Daoy (cell line): ENCODE results near the gene CHRM2. TPM values are rescaled to one million over a fixed set of nuclear protein-coding genes. Genes with fewer than 3 reads are reported as not detected.
"Not testable (repeated sequence)": the region's sequence is repeated elsewhere in the genome, so short reads cannot be mapped to it uniquely, and the experiment has no call there.

Experiments used
- DNase-seq: peaks from one replicate; pipeline ENCODE4 v3.0.0-alpha.2; 2015; ENCODE audit warnings: low read depth
- total RNA-seq: library from RNA; depleted of rRNA; stranded (reverse); fragments of >200 nt; shearing (Covaris generic); gene quantifications from 2 replicates; pipeline ENCODE4 v1.2.3, GENCODE V29; 2014; rRNA removed

CHRM2 gene
- total RNA-seq: 0.06 and 0.51 TPM in 2 replicates

DNA sequence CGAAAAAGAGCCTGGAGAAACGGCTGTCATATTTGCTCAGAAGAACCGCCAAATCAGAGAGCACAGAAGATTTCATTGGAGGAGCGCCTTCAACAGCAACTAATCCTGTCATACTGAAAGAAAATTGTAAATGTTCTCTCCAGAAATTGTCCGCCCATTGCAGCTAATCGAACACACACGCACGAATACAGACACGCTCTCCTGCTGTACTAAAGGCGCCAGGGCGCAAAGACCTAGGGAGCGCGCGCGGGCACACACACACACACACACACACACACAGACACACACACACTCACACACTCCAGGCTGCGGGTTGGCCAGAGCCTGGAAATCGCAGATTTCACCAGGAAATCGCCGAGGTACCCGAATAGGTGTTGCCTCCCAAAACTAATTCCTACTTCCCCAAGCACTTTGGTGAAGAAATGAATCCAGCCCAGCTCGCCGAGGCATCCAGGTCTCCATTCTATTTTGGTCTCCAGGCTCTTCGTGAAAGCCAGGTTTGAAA lies at the start of gene CHRM2:
Gene CHRM2, plus strand, starts transcription at position 157 of the 505 bp plus-strand sequence. CDS start 146,214 bp downstream, outside the sequence.
- peak; percentile 9 for DNase-seq

DNA sequence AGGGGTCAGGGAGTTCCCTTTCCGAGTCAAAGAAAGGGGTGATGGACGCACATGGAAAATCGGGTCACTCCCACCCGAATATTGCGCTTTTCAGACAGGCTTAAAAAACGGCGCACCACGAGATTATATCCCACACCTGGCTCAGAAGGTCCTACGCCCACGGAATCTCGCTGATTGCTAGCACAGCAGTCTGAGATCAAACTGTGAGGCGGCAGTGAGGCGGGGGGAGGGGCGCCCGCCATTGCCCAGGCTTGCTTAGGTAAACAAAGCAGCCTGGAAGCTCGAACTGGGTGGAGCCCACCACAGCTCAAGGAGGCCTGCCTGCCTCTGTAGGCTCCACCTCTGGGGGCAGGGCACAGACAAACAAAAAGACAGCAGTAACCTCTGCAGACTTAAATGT lies 37.1 kb upstream of the CHRM2 start:
- not testable (repeated sequence) for DNase-seq

DNA sequence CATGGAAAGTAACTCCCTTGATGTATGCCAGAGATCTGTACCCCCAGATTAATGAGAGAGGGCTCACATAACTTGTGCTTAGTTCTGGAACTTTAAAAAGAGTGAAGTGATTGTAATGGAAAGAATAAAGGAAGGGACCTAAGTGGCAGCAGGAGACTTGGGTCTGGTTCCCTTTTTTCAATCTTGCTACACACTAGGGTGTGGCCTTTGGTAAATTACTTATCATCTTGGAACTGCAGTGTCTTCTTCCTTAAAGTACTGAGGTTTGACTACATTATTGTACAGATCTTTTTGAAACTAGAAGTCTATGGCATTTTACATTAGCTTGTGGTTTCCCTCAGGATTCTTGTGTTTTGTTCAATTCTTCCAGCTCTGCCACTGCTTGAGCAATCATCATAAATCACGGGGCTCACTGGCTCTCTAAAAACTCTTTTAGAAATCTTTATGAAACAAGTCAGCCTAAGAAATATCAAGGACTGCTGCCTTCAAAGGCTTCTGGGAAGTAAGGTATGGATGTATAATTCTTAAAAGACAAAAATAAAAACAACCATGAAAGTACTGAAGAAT lies 22.5 kb upstream of the CHRM2 start:
- no peak for DNase-seq

DNA sequence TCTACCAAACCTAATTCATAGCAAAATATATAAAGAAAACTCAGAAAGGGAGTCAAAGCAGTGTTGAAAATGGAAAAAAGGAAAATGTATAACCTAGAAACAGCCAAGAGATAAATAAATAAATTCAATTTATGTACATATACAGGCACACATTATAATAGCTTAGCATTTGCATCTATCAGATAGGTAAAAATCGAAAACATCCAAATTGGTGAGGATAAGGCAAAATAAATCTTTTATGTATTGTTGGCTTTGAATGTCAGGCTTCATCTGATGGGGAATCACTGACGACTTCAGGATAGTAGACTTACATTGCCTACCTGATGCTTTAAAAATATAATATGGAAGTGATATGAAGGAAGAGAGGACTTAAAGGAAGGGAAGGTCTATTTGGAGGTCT lies 20.6 kb upstream of the CHRM2 start:
- DNase-seq: no peak

DNA sequence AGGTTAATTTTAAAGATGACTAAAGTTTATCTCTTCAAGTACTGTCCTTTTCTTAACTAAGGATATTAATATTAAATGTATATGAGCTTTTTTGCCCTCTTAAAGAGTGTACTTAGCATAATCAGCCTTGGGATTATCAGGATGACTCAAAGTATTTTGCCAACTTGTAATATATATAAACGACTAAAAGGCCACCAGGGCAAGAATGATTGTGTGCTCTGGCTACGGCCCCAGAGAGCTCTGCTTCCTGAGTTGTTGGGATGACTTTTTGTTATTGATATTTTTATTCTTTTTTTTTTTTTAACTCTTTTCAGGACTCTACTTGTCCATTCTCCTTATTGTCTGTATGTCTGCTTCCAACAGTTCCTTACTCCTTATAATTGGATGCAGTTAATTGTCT lies 14.8 kb upstream of the CHRM2 start:
- DNase-seq: no peak

DNA sequence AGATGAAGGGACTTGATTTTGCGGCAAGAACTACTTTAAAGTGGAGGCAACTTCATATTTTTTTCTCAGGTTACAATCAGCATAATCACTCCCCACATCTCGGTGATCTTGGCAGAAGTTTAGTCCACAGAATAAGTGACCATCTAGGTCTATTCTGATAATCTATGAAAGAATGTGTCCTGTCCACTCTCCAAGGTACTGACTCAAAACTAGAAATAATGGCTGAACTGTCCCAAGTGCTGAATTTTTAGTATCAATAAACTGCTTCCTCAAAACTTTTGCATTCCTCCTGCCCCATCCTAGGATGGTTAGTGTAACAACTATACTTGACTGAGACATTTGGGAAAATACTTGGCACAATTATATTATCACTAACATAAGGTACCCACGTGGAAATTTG lies 10.9 kb upstream of the CHRM2 start:
- DNase-seq: no peak

DNA sequence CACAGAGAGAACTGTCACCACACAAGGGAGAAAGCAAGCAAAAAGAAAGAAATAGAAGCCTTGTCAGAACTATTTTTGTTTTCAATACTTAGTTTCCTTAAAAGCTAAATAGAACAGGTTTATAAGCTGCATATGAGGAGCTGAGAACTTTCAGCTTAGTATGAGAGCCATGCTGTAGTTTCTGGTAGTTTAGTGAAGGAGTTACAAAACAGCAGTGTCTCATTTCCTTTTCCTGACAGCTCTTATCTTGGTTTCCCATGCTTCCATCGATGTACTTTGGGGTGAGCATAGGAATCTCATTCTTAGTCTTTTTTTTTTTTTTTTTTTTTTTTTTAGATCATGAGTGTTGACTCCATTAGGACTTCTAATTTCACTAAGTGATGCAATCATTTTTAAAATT lies 8.6 kb upstream of the CHRM2 start:
- DNase-seq: no peak

DNA sequence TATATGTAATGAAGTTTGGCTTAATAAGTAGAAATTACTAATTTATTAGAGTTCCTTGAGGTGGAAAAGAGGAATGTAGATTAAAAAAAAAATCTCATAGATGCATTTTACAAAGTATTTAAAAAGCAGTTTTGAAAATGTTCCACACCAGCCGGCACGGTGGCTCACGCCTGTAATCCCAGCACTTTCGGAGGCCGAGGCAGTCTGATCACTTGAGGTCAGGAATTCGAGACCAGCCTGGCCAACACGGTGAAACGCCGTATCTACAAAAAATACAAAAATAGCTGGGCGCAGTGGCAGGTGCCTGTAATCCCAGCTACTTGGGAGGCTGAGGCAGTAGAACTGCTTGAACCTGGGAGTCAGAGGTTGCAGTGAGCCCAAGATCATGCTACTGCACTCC lies 3.2 kb upstream of the CHRM2 start:
- no peak for DNase-seq

DNA sequence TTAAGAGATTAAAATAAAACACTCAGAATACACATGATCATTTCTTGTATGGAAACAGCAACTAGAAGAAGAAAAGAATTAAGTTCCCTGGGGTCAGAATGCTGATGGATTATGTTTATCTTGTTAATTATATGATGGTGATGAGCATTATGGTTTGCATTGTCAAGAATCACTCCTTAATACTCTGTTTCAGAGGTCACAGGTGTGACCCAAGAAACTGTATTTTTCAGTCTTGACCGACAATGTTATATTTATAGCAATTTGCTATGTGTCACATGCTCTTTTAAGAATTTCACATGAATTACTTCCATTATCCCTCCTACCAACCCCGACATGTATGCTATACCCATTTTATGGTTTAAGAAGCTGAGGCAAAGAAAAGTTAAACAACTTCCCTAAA lies 2.7 kb upstream of the CHRM2 start:
- no peak for DNase-seq

DNA sequence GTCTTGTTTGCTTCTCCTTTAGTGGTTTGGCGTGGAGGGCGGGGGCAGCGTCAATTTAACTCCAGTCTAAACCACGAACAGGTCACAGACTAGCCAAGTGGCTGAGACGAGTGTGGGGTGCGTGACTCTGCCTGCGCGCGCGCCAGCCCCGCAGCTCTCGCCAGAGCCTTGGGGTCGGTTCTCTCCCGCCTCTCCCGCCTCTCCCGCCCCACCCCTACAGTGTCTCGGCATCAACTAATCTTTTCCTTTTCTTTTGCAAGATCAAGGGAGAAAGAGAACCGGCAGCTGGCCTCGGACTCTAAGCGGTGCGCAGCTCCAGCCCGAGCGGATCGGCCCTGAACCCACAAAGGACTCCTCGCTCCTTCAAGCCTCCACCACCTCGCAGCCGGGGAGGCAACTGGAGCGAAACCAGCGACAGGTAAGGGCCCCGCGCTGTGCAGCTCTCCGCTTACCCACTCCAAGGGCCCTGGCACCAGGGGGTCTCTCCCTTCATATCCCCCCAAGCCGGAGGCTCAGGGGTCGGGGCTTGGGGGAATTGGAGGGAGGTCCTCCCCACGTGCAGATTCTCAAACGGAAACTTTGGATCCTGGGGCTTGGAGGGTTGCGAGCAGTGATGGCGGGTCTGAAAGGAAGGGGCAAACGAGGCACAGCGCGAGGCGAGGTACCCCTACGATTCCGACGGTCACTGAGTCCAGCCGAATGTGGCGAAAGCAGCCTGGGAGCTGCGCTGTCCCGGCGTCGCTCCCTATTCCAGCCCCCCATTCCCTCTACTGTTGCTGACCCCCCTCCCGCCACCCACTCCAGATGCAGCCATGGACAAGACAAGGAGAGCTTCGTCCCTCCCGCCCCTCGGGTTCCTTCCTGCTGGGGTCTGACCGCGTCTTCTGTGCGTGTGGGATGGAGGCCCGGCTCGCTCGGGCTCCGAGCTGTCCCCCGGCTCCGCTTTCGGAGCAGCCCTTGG lies 829 bp downstream of the CHRM2 start:
- DNase-seq: peak; percentile 12

DNA sequence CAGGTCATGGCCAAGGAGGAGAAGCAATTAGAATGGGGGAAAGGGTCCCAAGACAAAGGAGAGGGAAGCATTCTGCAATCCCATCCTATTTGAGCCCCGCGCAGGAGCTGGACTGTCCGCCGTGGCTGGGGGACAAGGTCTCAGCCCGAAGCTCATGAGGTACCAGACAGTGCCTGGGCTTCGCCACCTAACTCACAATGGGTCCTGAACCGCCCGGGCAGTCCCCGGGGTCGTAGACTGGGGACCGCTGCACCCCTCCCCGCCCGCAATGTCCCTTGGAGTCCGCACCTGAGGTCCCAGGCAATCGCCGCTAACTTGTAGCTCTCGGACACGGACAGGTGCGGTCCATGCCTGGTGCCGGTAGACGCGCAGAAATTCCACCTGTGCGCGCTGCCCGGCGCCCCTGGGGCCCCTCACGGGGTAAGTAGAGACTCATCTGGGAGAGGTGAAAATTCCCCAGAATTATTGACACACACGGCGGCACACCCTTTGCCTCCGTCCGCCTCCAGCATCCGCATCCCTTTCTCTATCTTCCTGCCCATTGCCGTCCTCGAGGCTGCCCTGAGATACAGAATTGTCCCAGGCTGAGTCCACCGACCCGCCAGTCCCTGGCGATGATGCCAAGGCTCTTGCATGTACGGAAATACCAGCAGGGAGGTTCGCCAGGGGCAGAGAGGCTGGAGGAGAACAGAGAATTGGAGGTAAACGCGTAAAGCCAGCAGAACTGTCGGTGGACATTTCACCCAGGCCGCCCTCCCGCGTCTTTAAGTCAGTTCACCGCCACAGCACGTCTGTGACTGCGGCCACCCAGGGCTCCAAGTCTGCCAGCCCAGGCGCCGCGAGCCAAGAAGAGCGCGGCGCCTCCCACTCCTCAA lies 1.8 kb downstream of the CHRM2 start:
- DNase-seq: peak; percentile 25

DNA sequence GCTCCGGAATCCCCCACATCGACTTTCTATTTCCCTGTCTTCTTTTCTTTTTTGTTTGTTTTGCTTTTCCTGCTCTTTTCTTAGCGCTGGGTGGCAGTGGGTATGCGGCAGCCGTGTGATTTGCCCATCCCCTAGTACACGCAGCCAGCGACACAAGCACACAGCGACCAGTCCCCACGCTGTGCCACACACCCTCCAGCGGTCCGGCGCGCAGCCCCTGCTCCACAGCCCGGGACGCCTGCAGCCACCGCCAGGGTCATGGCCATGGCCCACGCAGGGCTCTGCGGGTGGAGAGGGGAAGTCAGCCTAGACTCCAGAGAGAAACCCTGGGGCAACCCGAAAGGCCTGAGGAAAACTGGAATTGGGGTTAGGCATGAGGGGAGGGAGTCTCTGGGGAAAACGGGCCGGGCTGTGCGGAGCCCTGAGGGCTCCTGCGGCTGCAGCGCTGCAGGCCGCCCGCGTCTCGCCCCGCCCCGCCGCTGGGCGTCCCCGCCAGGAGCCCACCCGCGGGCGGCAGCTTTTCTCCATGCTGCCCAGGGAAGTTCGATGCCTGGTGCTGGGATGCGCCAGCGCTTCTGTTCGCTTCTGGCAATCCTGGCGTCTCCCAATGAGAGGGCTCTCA lies 2.5 kb downstream of the CHRM2 start:
- DNase-seq: no peak

DNA sequence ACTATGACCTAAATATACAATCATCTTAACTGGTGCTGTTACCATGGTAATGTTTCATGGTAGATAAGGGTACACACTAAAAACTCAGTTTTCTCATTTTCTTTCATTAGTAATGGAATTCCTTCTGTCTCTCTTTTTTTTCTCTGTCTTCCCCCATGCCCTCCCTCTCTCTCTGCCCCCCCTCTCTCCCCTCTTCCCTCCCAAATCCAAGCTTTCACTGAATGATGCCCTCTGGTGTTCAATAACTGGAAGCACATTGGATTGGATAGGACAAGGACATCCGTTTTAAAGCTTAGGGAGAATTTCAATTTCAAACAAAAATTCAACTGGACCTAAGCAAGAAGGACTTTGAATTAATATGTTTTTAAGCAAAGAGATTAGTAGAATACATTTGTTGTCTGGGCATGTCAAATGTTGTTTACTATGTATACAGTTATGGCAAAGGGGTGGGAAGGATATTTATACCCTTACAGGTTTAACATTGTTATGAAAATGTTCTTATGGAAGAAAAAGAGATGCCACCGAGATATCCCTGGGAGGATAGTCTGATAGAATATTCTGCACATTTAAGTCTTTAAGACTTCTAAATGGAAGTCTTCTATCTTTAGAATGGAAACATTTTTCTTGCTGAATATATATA lies 6.1 kb downstream of the CHRM2 start:
- DNase-seq: no peak

DNA sequence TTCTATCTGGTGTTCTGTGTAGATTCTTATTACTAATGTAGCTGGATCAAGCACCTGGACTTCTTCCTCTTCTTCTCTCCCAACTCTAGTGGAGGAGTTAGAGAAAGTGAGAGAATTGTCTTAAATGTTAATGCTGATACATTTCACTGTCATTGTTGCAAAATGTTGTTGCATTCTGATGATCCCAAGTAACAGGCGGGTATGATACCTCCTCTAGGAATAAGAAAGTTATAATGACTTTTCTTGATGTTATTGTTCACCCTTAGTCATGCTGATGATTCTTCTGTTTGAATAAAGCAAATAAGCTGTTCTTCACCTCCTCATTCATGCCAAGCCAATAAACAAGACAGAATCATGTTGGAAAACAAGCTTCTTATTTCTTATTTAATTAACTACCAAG lies 9.1 kb downstream of the CHRM2 start:
- no peak for DNase-seq

DNA sequence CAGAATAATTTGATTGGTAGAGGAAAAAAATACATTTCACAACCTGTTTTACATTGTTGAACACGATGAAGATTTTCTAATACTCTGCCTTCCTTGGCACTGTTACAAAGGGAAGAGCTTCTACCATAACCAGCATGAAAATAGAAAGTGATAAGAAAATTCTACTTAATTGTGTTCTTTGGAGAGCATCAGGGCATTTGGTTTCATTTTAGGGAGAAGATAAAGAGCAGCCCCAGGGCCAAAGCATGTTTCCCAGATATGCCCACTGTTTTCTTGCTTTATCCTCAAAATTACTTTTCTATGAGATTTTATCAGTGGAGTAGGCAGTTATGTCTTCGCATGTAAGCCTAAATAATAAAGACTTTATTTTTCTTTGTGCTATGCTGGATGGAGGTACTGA lies 9.5 kb downstream of the CHRM2 start:
- no peak for DNase-seq

DNA sequence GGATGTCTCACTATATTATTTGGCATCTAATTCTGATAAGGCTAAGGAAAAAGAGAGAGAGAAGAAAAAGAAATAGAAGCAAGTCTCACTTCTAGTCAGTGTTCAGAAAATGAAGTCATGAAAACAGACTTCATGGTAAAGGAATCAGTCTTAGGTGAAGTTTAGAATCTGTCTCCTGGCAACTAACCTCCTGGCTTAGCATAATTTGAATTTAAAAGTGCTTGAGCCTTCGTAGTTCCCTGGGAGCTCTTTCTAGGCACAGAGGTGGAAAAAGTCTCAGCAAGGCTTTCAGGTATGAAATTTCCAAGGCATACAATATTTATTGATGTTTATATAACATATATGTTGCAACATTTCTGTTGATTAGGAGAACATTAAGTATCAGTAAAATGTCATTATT lies 10.4 kb downstream of the CHRM2 start:
- DNase-seq: no peak

DNA sequence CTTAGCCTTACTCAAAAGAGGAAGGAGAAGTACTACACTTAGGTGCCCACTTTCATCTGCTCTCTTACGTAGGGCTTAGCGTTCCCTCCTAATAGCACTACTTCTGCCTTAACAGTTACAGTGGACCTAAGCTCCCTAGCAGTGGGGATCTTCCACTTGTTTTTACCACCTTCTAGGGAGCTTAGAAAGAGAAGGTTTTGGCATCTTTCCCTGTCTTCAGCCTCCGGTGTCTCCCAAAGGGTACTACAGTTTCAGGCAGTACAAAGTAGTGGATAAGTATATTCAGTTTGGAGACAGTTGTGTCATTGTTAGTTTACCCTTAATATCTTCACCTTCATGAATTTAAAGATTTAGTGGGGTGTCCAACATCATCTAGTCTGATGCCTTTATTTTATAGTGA lies 14.6 kb downstream of the CHRM2 start:
- DNase-seq: no peak

DNA sequence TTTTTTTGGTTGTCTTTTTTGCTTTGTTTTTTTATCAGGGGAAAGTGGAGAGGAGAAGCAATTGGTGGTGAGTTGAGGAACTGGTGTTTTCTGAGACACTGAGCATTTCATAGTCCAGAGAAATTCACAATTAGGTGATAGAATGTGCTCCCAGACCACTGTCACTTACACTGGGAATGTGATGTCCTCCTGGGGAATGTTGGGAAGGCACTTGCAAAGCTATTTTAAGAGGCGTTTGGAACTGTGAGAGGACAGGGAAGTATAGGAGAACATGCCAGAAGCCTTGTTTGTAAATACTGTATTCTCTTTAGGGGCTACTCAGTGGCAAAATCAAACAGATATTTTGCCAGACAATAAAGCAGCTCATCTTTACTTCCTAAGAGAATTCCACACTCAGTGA lies 16.0 kb downstream of the CHRM2 start:
- DNase-seq: no peak

DNA sequence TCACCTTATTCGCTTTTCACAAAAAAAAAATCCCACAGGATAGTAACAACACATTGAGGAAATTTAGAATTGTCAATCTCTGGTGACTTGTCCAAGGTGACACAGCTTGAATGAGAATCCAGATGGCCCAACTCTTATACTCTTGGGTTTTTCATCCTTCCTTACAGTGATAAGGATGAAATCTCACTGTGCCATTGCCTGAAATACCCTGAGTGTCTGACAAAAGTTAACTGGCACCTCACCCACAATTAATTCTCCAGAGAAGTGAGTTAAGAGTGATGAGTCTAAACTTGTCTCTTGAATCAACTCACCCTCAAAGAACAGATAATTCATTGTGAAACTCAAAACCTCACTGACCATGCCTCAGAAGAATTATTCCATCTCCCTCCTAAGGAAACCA lies 18.9 kb downstream of the CHRM2 start:
- DNase-seq: no peak

DNA sequence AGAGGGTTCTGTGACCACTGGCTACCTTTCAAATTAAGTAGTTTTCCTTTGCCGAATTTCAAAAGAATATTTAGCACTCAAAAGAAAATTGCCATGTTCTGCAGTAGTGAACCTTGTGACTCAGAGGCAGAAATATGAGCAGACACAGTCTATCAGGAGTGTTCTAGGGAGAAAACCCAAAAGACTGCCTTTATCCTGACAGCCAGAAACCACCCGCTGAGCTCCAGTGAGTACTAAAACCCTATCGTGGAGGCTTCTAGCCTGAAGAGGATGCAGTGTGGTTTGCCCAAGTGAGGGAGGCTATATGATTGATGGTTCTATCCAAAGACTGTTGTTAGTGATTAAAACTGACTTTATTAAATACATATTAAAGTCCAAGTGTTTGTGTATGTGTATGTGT lies 21.9 kb downstream of the CHRM2 start:
- DNase-seq: peak; percentile 13

DNA sequence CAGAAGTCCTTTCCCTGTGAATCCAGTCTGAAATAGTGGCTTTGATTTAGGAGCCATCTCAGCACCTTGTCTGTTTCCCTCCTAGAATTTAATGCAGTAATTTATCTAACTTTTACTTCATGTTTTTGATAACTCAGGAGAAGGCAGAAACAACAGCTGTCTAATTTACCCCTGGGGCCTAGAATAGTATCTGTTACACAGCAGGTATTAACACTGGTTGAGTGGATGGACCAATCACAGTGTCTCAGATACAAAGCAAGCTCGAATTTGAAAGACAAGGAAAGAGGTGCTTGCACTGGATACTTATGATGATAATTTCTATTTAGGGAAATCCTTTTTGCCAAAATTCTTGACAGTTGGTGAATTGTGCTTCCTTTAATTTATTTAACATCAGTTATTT lies 23.4 kb downstream of the CHRM2 start:
- DNase-seq: no peak
